ENCODE data around the gene HS2ST1.

The HS2ST1 gene

GRCh38 chr1:87155170-87155569 lies 240.7 kb downstream of the HS2ST1 start:
- no peak for DNase-seq (ENCODE audit: extremely low read depth in 1 of 2, low read depth in 1 of 2)

- DNase-seq (ENCODE audit: extremely low read depth in 1 of 2, low read depth in 1 of 2) = no peak
These were observed 241.2 kb downstream of the HS2ST1 start for GRCh38 chr1:87155648-87156047.

- DNase-seq (ENCODE audit: extremely low read depth in 1 of 2, low read depth in 1 of 2) = no peak
These were observed 241.7 kb downstream of the HS2ST1 start for GRCh38 chr1:87156124-87156523.

GRCh38 chr1:87159378-87159915 lies 245.0 kb downstream of the HS2ST1 start:
- no peak for DNase-seq (ENCODE audit: extremely low read depth in 1 of 2, low read depth in 1 of 2)
